Stimulated activated CD4-positive, alpha-beta T cell treated with anti-CD3 and anti-CD28 coated beads, Interleukin-1b, Interleukin-23, amount 100 ng/mL, for 1 hour (primary cell): ENCODE results near the gene ACBD3.
A peak's percentile ranks its signal among the peaks of the same experiment; 100 is the strongest.

ENCODE experiments used
- DNase-seq, 2 donors: peaks; one replicate each; pipeline ENCODE4 v3.0.0-alpha.2; 2020; ENCODE audit warnings: low read depth in 2 of 2

Gene ACBD3

DNA sequence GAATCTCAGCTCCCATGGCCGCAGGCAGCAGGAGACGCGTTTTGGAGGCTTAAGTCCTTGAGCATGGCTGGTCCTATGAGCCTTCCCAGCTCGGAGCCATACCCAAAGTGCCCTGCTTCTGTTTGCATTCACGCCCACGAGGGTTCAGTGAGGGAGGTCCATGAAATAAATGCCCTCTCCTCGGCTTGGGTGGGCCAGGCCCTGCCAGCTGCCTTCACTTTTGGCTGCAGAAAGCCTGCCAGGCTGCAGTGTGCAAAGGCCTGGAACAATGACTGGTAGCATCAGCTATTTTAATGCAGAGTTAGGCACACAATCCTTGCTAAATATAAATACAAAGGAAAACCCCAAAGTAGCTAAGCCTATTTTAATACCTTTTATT lies 74.7 kb downstream of the ACBD3 start:
- DNase-seq = no peak

DNA sequence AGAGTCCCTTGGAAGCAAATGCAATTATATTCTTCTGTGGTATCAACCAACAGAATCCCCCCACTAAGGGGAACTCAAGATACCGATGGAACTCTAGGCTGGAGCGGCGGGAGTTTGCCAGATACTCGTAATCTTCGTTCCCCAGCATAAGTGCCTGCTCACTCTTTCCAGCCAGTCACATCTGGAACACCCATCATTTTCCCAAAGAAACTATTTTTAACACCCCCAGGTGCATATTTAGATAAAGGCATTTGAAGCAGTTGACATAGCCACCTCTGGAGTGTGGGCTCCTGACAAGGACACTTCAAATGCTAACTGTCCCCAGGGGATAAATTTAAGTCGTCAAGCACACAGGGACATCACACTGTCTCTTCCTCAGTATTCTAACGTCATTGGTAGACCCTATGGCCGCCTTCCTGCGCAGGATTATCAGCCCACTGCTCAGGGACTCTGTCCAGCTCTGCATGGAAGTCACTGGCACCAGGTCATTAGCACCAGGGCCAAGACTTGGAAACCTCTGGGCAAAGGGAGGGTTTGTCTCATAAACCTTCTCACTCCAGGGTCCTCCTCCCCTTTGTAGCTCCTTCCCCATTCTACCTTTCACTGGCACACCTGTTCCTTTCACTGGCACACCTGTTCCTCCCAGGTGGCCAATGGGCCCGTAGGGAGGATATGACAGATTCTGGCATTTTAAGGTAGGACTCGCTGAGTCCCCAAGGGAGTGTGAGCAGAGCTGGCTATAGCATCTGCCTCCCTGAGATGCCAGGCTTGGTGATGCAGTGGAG lies 75.3 kb downstream of the ACBD3 start:
- no peak for DNase-seq

DNA sequence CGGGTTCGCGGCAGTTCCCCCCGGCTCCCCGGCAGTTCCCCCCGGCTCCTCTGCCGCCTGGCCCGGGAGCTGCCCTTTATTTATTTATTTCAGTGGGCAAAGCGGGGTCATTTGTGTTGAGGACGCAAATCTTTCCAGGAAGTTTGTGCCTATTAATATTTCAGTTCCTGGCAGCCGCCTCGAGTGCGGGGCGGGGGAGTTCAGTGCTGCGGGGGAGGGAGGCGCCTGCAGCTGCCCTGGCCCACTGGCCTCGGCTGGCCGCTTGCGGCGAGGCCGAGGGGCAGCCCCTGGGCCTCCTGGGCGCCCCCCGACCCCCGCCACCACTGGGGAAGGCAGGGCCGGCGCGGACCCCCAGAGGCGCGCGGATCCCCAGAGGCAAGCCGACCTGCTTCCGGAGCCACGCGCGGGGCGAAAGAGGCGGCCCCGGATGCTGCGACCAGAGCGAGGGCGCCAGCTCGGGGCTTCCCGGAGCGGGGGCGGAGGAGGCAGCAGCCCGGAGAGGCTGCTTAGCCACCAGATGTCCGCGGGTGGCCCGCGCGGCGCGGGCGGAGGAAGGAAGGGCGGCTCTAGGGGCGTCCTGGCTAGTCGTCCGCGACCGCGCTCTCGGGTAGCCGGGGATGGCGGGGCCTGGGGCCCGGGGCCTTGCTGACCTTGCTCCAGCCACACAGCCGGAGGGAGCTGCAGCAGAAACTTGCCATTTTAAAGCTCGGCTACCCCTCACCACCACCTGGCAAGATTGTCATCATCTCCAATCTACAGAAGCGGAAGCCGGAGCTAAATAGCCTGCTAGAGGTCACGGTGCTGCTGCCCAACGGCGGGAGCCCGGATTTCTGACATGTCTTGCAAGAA lies 76.1 kb downstream of the ACBD3 start:
- peak in 1 of 2 donors; percentile 29 for DNase-seq

DNA sequence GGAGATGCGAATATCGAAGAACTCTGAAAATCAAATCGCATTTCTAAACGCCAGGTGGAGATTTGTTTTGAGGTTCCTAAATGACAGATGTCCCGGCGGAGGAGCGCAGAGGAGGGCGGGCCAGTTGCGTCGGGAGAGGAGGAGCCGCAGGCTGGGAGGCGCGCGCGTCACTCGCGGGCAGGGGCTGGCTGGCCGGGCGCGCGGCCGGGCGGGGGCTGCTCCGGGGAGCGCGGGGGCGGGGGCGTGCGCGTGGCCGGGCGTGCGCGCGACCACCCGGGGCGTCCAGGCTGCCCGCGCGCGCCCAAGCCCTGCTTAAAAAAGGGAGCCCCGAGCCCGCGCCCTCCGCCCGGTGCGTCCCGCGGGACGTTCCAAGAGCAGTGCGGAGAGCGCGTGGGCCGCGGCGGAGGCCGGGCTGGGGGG lies 76.7 kb downstream of the ACBD3 start:
- peak; percentile 33 to 52 for DNase-seq

DNA sequence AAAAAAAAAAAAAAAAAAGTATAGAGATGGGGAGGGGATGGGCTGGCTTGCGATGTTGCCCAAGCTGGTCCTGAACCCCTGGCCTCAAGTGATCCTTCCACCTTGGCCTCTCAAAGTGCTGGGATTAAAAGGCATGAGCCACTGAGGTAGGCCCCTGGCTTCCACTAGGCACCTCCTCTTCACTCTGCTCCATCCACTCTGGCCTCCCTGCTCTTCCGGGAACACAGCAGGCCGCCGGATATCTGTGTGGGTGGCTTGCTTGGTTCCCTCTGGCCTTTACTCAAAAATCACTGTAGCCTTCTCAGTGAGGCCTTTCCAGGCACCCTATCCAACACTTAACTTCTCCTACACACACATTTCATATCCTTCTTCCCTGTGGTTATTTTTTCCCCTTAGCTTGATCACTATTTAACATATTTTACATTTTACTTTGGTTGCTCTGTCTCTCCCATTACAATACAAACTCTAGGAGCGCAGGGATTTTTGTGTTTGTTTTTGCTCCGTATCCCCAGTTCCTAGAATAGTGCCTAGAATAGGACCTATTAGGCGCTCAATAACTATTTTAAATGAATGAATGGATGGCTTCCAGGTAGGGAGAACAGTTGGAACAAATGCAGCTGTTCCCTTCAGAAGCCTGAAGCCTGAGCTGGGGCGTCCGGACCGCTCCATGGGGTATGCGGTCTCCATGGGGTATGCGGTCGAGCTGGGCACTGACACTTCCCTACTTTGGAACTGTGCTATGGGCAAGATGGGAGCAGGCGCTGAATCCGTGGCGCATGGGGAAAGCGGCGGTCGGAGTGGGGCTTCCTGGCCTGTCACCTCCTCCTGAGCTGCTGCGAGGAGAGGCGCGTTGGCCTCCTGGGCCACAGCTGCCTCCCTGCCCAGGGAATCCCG lies 77.4 kb downstream of the ACBD3 start:
- DNase-seq = no peak

DNA sequence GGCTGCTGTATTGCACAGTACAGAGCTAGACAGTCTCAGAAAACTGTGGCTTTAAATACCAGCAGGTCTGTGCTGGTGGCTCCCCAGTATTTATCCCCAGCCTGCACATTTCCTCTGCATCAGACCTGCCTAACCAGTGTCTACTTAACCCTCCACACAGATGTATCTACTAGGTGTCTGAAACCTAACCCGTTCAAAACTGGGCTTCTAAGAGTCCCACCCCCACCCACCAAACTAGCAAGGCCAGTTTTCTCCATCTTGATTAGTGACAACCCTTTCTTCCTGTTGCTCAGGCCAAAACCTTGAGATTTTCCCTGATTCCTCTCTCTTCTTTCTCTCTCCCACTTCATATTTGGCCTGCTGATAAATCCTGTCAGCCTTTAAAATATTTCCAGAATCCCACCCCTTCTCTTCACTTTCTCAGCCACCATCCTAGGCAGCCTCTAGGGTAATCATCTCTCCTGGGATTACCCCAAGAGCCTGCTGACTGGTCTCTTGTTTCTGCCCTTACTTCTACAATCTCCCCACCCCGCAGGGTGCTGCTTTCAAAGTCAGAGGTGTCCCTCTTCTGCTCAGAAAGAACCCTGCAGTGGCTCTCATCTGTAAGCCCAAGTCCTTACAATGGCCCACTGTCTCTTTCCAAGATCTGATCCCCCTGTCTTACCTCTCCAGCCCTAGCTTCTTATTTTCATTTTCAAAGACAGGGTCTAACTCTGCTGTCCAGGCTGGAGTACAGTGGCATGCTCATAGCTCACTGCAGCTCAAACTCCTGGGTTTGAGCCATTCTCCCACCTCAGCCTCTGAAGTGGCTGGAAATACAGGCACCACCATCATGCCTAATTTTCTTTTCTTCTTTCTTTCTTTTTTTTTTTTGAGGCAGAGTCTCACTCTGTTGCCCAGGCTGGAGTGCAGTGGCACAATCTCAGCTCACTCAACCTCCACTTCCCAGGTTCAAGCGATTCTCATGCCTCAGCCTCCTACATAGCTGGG lies 78.8 kb downstream of the ACBD3 start:
- no peak for DNase-seq

DNA sequence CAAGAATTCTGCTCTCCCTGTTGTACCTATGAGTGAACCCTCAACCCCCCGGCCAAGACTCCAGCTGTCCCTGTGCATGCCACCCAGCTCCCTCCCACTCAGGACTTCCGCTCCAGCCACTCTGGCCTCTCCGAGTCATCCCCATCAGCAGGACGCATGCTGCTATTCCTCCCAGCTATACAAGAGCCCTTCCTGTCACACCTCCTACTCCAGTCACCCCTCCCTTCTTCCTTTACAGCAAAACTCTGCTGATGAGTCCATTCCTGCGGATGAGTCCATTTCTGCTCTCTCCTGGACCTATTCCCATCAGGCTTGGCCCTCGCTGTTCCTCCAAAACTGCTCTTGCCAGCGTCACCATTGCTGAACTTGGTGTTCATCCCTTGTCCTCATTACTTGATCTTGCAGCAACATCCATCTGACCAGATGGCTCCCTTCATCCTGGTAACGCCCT lies 81.8 kb downstream of the ACBD3 start:
- DNase-seq = no peak

DNA sequence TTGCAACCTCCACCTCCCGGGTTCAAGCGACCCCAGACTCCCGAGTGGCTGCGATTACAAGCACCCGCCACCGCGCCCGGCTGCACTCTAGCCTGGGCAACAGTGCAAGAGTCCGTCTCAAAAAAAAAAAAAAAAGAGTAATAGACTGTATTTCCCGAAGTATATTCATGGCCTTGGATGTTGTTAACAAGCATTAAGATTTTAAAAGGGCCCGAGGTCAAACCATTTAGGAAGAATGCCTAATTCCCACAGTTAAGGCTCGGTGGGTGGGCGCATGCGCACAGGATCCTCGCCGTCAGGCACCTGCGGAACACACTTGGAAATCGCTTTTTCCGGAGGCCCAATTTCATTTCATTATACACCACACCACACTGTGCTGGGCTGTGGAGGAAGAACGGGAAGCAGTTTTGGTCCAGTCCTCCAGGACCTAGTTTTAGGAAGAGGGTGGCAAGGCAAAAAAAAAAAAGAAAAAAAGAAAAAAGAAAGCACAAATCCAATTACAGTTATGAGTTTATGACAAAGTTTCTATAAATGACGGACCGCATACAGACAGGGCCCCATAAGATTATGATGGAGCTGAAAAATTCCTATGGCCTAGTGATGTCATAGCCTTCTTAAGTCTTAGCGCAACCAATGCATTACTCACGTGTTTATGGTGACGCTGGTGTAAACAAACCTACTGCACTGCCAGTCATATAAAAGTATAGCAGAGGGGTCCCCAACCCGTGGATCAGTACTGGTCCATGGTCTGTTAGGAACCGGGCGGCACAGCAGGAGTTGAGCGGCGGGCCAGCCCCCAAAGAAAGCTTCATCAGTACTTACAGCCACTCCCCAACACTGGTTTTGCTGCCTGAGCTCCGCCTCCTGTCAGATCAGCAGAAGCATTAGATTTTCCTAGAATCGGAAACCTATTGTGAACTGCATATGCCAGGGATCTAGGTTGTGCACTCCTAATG lies 85.8 kb downstream of the ACBD3 start:
- DNase-seq = no peak

DNA sequence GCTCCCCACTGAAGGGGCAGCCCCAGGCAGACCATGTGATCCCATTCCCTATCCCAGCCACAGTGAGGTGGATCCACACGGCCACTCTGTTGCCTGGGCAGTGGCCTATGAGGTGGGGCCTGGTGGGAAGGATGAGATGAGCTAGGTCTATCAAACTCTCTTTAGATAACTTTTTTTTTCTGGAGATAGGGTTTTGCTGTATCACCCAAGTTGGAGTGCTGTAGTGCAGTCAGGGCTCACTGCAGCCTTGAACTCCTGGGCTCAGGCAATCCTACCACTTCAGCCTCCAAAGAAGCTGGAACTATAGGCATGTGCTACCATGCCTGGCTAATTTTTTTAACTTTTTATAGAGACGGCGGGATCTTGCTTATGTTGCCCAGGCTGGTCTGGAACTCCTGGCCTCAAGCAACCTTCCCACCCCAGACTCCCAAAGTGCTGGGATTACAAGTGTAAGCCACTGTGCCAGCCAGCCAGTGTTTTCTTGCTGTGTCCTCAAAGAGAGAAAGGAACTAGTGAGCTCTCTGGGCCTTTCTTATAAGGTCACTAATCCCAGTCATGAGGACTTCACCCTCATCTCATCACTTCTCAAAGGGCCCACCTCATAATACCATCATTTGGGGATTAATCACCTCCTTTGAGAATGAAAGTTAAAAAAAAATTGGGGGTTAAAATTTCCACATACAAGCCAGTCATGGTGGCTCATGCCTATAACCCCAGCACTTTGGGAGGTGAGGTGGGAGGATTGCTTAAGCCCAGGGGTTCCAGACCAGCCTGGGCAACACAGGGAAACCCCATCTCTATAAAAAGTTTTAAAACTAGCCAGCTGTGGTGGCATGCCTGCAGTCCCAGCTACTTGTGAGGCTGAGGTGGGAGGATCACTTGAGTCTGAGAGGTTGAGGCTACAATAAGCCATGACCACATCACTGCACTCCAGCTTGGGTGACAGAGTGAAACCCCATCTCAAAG lies 87.4 kb downstream of the ACBD3 start:
- no peak for DNase-seq

DNA sequence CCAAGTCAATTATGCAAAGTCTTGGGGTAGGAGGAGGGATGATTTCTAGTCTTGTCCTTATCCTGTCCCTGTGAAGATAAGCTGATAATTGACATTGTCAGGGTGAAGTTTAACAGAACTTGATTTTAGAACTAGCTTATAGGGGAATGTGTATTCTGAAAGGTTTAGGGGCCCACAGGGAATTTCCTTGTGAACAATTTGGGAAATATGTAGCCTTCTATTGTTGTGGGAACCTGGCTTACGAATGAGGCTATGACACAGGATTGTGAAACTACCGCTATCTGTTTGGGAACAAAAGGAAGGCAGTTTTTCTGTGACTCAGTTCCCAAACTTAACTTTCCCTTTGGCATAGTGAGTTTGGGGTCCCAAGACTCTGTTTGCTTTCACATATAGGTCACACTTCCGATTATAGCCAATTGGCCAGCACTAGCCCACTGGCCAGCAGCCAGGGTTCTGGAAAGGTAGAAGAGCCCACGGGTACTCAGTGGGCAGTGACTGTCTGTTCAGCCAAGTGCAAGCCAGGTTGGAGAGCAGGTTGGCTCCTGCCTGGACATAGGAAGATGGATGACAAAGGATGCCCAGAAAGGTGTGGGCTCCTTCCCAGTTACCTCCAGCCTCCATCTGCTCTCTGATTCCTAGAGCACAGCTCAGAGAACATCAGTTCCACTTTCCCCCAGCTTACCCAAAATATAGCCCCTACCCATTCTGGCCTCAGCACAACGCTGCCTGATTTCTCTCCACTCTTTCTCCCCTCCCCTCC lies 88.5 kb downstream of the ACBD3 start:
- no peak for DNase-seq

DNA sequence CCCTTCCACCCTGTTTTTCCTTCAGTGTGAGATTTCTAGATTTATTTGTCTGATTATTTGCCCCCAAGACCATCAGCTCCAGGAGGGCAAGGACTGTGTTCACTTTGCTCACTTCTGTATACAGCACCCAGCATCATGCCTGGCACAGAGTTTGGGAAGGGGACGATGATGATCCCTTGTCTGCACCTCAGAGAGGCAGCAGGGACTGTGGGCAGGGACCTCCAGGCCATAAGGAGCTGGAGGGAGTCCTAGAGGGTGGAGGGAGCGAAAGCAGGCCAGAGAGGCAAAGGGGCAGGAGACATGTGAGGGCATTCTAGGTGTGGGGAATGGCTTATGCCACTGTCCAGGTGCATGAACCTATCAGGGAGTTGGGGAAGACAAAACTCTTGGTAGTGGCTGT lies 91.3 kb downstream of the ACBD3 start:
- DNase-seq = no peak
